Subcutaneous abdominal adipose tissue (tissue), 5 donors: Measurements from ENCODE around the gene PARD3B.

Experiments
- H3K27ac ChIP-seq: one replicate; pipeline ENCODE4 v1.7.0; 2013; ENCODE audit warnings: low read depth, mild to moderate bottlenecking, inconsistent platforms, low read length, moderate library complexity
- H3K27me3 ChIP-seq, 5 donors: one replicate each; pipeline ENCODE4 v1.7.0; 2013; ENCODE audit warnings: low read length in 5 of 5, inconsistent platforms in 1 of 5; ENCODE audit not compliant: control insufficient read depth in 5 of 5, insufficient read depth in 4 of 5
- H3K36me3 ChIP-seq, 5 donors: one replicate each; pipeline ENCODE4 v1.7.0; 2013; ENCODE audit warnings: low read length in 5 of 5; ENCODE audit not compliant: control insufficient read depth in 5 of 5, insufficient read depth in 5 of 5
- H3K4me1 ChIP-seq, 5 donors: one replicate each; pipeline ENCODE4 v1.7.0; 2013; ENCODE audit warnings: low read length in 5 of 5, mild to moderate bottlenecking in 3 of 5, moderate library complexity in 1 of 5; ENCODE audit not compliant: control insufficient read depth in 5 of 5, insufficient read depth in 5 of 5
- H3K4me3 ChIP-seq, 5 donors: one replicate each; pipeline ENCODE4 v1.7.0; 2013; ENCODE audit warnings: low read length in 5 of 5, low read depth in 1 of 5
- H3K9ac ChIP-seq, 5 donors: one replicate each; pipeline ENCODE4 v1.7.0; 2013; ENCODE audit warnings: low read length in 5 of 5, mild to moderate bottlenecking in 4 of 5, moderate library complexity in 3 of 5
- H3K9me3 ChIP-seq, 5 donors: one replicate each; pipeline ENCODE4 v1.7.0; 2013; ENCODE audit warnings: low read length in 5 of 5; ENCODE audit not compliant: control insufficient read depth in 5 of 5
- donor health status: healthy.
- donor health status: healthy.
- donor health status: healthy.
- donor health status: healthy.
- donor health status: healthy.

The PARD3B gene

DNA sequence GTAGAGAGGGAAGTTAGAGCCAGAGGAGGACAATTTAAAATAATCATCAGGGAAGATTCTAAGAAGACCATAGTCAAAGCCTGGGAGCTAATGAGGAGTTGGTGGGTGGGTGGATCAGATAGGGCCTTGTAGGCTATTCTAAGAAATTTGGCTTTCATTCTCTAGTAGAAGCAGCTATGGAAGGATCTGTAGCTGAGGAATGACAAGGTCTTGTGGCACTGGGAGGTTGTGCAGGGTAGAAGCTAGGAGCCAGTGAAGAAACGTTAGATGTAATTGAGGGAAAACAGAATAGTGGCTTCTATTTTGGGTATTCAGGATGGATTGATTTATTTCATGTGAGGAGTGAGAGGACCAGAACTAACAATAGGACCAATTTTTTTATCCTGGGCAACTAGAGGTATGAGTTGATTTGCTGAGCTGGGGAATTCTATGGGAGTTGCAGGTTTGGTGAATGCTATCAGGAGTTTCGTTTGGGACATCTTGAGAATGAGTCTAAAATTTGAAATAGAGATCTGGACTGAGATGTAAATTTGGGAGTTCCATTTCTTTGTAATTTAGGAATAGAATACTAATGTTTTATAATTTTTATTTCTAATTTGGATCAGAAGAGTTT, 371.9 kb downstream of the PARD3B start:
- no peaks in the 10 kb centered on the region for H3K27me3 ChIP-seq
- H3K4me3 ChIP-seq, result no peak overlapping the region
- H3K36me3 ChIP-seq, result no peaks in the 10 kb centered on the region
- H3K9ac ChIP-seq, result no peak overlapping the region
- H3K27ac ChIP-seq, result no peak overlapping the region
- H3K4me1 ChIP-seq, result peaks cover 0 to 3% (median 0%) of the 10 kb centered on the region in 5 donors
- H3K9me3 ChIP-seq, result no peaks in the 10 kb centered on the region

DNA sequence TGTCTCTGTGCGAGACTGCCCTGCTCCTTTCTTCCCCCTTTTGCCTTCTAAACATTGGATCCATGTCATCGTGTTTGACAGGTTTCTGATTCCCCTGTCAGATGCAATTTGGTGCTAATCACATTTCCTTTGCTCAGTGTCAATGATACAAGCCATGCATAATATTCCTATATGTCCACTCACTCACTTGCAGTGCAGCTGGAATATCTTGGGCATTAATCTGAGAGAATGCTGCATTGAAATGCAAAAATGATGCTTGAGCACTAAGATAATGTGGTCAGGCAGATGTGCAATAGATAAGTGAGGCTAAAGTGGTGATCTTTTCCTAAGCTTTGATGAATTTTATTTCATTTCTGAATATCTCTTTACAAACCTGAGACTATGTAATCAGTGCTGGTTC, 375.5 kb downstream of the PARD3B start:
- H3K9me3 ChIP-seq, result no peaks in the 10 kb centered on the region
- no peaks in the 10 kb centered on the region for H3K27me3 ChIP-seq
- H3K9ac ChIP-seq, result no peak overlapping the region
- no peak overlapping the region for H3K27ac ChIP-seq
- peaks cover 0 to 17% (median 4%) of the 10 kb centered on the region in 5 donors for H3K4me1 ChIP-seq
- no peak overlapping the region for H3K4me3 ChIP-seq
- H3K36me3 ChIP-seq, result no peaks in the 10 kb centered on the region

DNA sequence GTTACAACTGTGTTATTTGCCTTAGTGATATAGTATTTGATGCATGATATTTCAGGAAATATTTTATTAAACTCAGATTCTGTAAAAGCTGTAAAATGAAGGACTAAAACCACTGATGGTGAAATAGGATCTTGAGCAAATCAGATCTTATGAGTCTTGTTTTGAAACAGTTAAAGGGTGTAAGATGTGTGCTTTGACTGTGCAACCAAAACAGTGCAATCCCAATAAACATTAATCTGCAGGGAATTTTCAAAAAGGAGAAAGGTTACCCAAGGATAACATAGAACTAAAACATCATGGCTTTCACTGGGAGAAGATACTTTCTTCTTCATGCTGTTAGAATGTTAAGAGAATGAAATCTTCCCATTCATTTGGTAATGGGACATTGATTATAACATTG, 378.7 kb downstream of the PARD3B start:
- H3K9me3 ChIP-seq, result no peaks in the 10 kb centered on the region
- H3K27me3 ChIP-seq, result no peaks in the 10 kb centered on the region
- peaks cover 0 to 21% (median 11%) of the 10 kb centered on the region in 5 donors for H3K4me1 ChIP-seq
- no peaks in the 10 kb centered on the region for H3K36me3 ChIP-seq
- H3K9ac ChIP-seq, result no peak overlapping the region
- no peak overlapping the region for H3K27ac ChIP-seq
- no peak overlapping the region for H3K4me3 ChIP-seq

GRCh38 chr2:204931562-204931961, 386.3 kb downstream of the PARD3B start:
- H3K4me3 ChIP-seq, result no peak overlapping the region
- H3K27ac ChIP-seq, result no peak overlapping the region
- H3K9ac ChIP-seq, result no peak overlapping the region
- no peaks in the 10 kb centered on the region for H3K9me3 ChIP-seq
- peaks cover 0 to 7% (median 5%) of the 10 kb centered on the region in 5 donors for H3K4me1 ChIP-seq
- no peaks in the 10 kb centered on the region for H3K27me3 ChIP-seq
- H3K36me3 ChIP-seq, result no peaks in the 10 kb centered on the region

- no peaks in the 10 kb centered on the region for H3K36me3 ChIP-seq
- no peak overlapping the region for H3K4me3 ChIP-seq
- no peaks in the 10 kb centered on the region for H3K4me1 ChIP-seq
- no peaks in the 10 kb centered on the region for H3K27me3 ChIP-seq
- no peaks in the 10 kb centered on the region for H3K9me3 ChIP-seq
- H3K27ac ChIP-seq, result no peak overlapping the region
- no peak overlapping the region for H3K9ac ChIP-seq
Measured at GRCh38 chr2:204933735-204934374, 388.6 kb downstream of the PARD3B start.

- H3K4me3 ChIP-seq, result no peak overlapping the region
- H3K9ac ChIP-seq, result no peak overlapping the region
- H3K4me1 ChIP-seq, result no peaks in the 10 kb centered on the region
- no peaks in the 10 kb centered on the region for H3K27me3 ChIP-seq
- peaks cover 0 to 16% (median 6%) of the 10 kb centered on the region in 5 donors for H3K9me3 ChIP-seq
- no peak overlapping the region for H3K27ac ChIP-seq
- no peaks in the 10 kb centered on the region for H3K36me3 ChIP-seq
Measured at GRCh38 chr2:204944927-204945326, 399.7 kb downstream of the PARD3B start.

GRCh38 chr2:204945376-204945775, 400.1 kb downstream of the PARD3B start:
- Histone ChIP-seq H3K9ac (no peak overlapping the region), H3K27me3 (no peaks in the 10 kb centered on the region), H3K4me3 (no peak overlapping the region), H3K36me3 (no peaks in the 10 kb centered on the region), H3K27ac (no peak overlapping the region), H3K9me3 (peaks cover 0 to 16% (median 6%) of the 10 kb centered on the region in 5 donors), H3K4me1 (no peaks in the 10 kb centered on the region)

- Histone ChIP-seq H3K4me1 (no peaks in the 10 kb centered on the region), H3K9ac (no peak overlapping the region), H3K36me3 (no peaks in the 10 kb centered on the region), H3K4me3 (no peak overlapping the region), H3K27me3 (no peaks in the 10 kb centered on the region), H3K9me3 (peaks cover 0 to 16% (median 6%) of the 10 kb centered on the region in 5 donors), H3K27ac (no peak overlapping the region)
Measured at GRCh38 chr2:204946892-204947291, 401.6 kb downstream of the PARD3B start.

GRCh38 chr2:204947405-204947804, 402.1 kb downstream of the PARD3B start:
- H3K27ac ChIP-seq, result no peak overlapping the region
- no peaks in the 10 kb centered on the region for H3K4me1 ChIP-seq
- H3K4me3 ChIP-seq, result no peak overlapping the region
- H3K36me3 ChIP-seq, result no peaks in the 10 kb centered on the region
- no peaks in the 10 kb centered on the region for H3K27me3 ChIP-seq
- peaks cover 0 to 16% (median 6%) of the 10 kb centered on the region in 5 donors for H3K9me3 ChIP-seq
- H3K9ac ChIP-seq, result no peak overlapping the region

GRCh38 chr2:204948024-204948763, 402.9 kb downstream of the PARD3B start:
- no peak overlapping the region for H3K4me3 ChIP-seq
- H3K36me3 ChIP-seq, result no peaks in the 10 kb centered on the region
- H3K27me3 ChIP-seq, result no peaks in the 10 kb centered on the region
- no peak overlapping the region for H3K9ac ChIP-seq
- H3K27ac ChIP-seq, result no peak overlapping the region
- H3K4me1 ChIP-seq, result no peaks in the 10 kb centered on the region
- peaks cover 0 to 16% (median 6%) of the 10 kb centered on the region in 5 donors for H3K9me3 ChIP-seq
